Measurements from ENCODE around the gene BCAR3.

GRCh38 chr1:93578433-93578830 lies 103.2 kb downstream of the BCAR3 start:
- no peak for TF ChIP-seq CTCF (IDR thresholded peaks at IDR 0.05)
- TF ChIP-seq POLR2A (IDR thresholded peaks at IDR 0.05) = no peak

Measured in Peyer's patch (tissue), 4 donors.